H1 (cell line): Measurements from ENCODE around the gene PRRC2A. TPM values are rescaled to one million over a fixed set of nuclear protein-coding genes. Genes with fewer than 3 reads are reported as not detected.

Source experiments
- SP4 ChIP-seq: IDR thresholded peaks from 2 replicates; pipeline ENCODE4 v1.6.1; 2012; ENCODE audit warnings: low read length, inconsistent platforms
- polyA plus RNA-seq, 7 experiments: library from polyadenylated mRNA; depleted of rRNA in 3 of 7; stranded (reverse) in 5 of 7; unstranded in 2 of 7; fragments of >200 nt in 5 of 7; fragments of 200-250 nt in 2 of 7; gene quantifications; 1 replicate in 5 of 7; 2 replicates in 1 of 7; 4 replicates in 1 of 7; pipeline versions ENCODE4 v1.2.1 to v1.2.3, GENCODE V29; 2011 to 2013; ENCODE audit warnings: missing spikeins in 2 of 7, mixed read lengths in 2 of 7
- total RNA-seq: library from RNA; stranded (reverse); fragmentation: NEBNext Ultra II Directional; extraction: Animal tissue kit (Norgen Biotek cat#: 25700); gene quantifications from 2 replicates; pipeline ENCODE4 v1.2.1, GENCODE V29; 2021

Gene PRRC2A
- total and polyA plus RNA-seq, 2 of the 8 experiments (the other 6 are each of a cell fraction or from before 2014, with no cell fraction given), result 118 to 300 TPM

- TF ChIP-seq SP4, result no peak
Observed at GRCh38 chr6:31683591-31683990, 63.1 kb downstream of the PRRC2A start (continued).
